Measurements from ENCODE around the gene DPY19L3.

DNA sequence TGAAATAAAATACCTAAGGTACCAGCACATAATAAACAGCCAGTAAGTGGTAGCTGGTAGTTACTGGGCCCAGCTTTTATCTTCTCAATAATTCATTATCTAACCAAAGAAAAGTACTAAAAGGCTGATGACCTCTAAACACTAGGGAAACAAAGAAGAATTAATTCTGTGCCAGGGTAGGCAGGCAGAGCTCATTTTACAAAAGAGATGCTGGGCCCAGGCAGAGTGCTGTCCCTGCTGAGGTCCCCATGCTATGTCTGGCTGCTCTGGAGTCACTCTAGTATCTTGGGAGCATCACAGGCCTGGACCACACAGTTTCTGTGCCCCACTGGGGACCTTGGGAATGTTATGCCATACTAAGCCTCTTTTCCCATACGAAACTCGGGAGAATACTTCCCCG lies 41.9 kb upstream of the DPY19L3 start:
- TF ChIP-seq, protein P1, sequence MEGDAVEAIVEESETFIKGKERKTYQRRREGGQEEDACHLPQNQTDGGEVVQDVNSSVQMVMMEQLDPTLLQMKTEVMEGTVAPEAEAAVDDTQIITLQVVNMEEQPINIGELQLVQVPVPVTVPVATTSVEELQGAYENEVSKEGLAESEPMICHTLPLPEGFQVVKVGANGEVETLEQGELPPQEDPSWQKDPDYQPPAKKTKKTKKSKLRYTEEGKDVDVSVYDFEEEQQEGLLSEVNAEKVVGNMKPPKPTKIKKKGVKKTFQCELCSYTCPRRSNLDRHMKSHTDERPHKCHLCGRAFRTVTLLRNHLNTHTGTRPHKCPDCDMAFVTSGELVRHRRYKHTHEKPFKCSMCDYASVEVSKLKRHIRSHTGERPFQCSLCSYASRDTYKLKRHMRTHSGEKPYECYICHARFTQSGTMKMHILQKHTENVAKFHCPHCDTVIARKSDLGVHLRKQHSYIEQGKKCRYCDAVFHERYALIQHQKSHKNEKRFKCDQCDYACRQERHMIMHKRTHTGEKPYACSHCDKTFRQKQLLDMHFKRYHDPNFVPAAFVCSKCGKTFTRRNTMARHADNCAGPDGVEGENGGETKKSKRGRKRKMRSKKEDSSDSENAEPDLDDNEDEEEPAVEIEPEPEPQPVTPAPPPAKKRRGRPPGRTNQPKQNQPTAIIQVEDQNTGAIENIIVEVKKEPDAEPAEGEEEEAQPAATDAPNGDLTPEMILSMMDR (IDR thresholded peaks at IDR 0.05): no peak
- TF ChIP-seq POLR2A (IDR thresholded peaks at IDR 0.05): no peak
- no peak for TF ChIP-seq POLR2AphosphoS5 (IDR thresholded peaks at IDR 0.05; ENCODE audit: insufficient read depth in 1 of 2, low read depth in 1 of 2)

Data from vagina (tissue), 2 donors.